ENCODE results near the gene COL4A5. TPM values are rescaled to one million over a fixed set of nuclear protein-coding genes. Genes with fewer than 3 reads are reported as not detected.

The COL4A5 gene
- total and polyA plus RNA-seq, 2 of the 8 experiments (the other 6 are each of a cell fraction or from before 2014, with no cell fraction given): 24.9 to 30.2 TPM

GRCh38 chrX:108666101-108666500 lies 226.5 kb downstream of the COL4A5 start:
- WGBS, 2 experiments (ENCODE audit: extremely low coverage in 1 of 2, insufficient coverage in 1 of 2, insufficient read length in 1 of 2, insufficient replicate concordance in 2 of 2, low coverage in 1 of 2, low lambda C conversion rate in 2 of 2, missing lambda C conversion rate in 1 of 2): 77% methylated on average over 1 of the region's 1 CpG; no CpG with 5 or more reads in 1 of the 2 experiments
- H3K18ac ChIP-seq (ENCODE audit: extremely low read depth, low read length): no peak overlapping the region
- H3K27ac ChIP-seq (ENCODE audit: low read depth, low read length): no peak overlapping the region
- H2BK15ac ChIP-seq (ENCODE audit: low read length): no peak overlapping the region
- no peak overlapping the region for H2AK5ac ChIP-seq (ENCODE audit: low read depth, low read length)
- no peaks in the 10 kb centered on the region; a peak in 1 of 8 replicates for H3K36me3 ChIP-seq (ENCODE audit: control insufficient read depth in 2 of 4, insufficient read depth in 4 of 4, low read length in 3 of 4)
- H4K8ac ChIP-seq (ENCODE audit: extremely low read depth, insufficient read depth, low read length): no peak overlapping the region
- H3K4ac ChIP-seq (replicated peaks; ENCODE audit: insufficient read length, low read depth, low read length): no peak overlapping the region
- H2AFZ ChIP-seq (ENCODE audit: low read length): no peak overlapping the region
- no peaks in the 10 kb centered on the region for H4K20me1 ChIP-seq (replicated peaks in 1 of 2; ENCODE audit: control insufficient read depth in 1 of 2, insufficient read depth in 2 of 2, low read length in 2 of 2)
- no peak overlapping the region for H3K4me3 ChIP-seq (ENCODE audit: extremely low read depth in 1 of 4, insufficient read depth in 2 of 4, low read depth in 3 of 4, low read length in 4 of 4)
- no peak overlapping the region for H4K5ac ChIP-seq (ENCODE audit: insufficient read length, low read depth, low read length)
- ChIA-PET CTCF (ENCODE audit: partially characterized antibody) (interaction anchor here (0.6 to 1.0 kb wide), 2 partner anchors 9 to 442 kb away, joined by 3 read pairs; no protein-coding TSS in a partner anchor), POLR2A (ENCODE audit: partially characterized antibody) (no interaction called here)
- H4K91ac ChIP-seq (replicated peaks; ENCODE audit: insufficient read length, low read length): no peak overlapping the region
- H3K14ac ChIP-seq (ENCODE audit: insufficient read length): no peak overlapping the region
- no peaks in the 10 kb centered on the region for H3K79me2 ChIP-seq (ENCODE audit: control insufficient read depth in 1 of 2, insufficient read depth in 2 of 2, low read length in 2 of 2)
- no peaks in the 10 kb centered on the region for H3K27me3 ChIP-seq (replicated peaks in 1 of 4; ENCODE audit: control insufficient read depth in 3 of 4, extremely low read depth in 1 of 4, insufficient read depth in 3 of 4, low read length in 3 of 4)
- no peaks in the 10 kb centered on the region for H3K9me3 ChIP-seq (ENCODE audit: insufficient read depth in 2 of 2, low read depth in 1 of 2, low read length in 1 of 2)
- no peak overlapping the region for H3K4me2 ChIP-seq (ENCODE audit: insufficient read depth in 1 of 2, low read depth in 2 of 2, low read length in 2 of 2)
- no peak overlapping the region for H2BK20ac ChIP-seq (ENCODE audit: low read length)
- no peak for FAIRE-seq
- H2BK5ac ChIP-seq (ENCODE audit: low read depth, low read length): no peak overlapping the region
- H3K9ac ChIP-seq (replicated peaks in 1 of 4; ENCODE audit: extremely low read depth in 1 of 4, low read depth in 3 of 4, low read length in 3 of 4): no peak overlapping the region
- no peaks in the 10 kb centered on the region for H3K79me1 ChIP-seq (ENCODE audit: low read depth, low read length)
- no peak overlapping the region for H2BK120ac ChIP-seq (replicated peaks; ENCODE audit: low read depth, low read length)
- H3K23me2 ChIP-seq (ENCODE audit: low read depth, low read length): no peaks in the 10 kb centered on the region
- no peak overlapping the region for H3K23ac ChIP-seq (ENCODE audit: insufficient read length)
- no peak for DNase-seq (ENCODE audit: low read depth in 1 of 2, low spot score in 2 of 2)
- no peak overlapping the region for H2BK12ac ChIP-seq (ENCODE audit: low read depth, low read length)
- no peak overlapping the region for H3K56ac ChIP-seq (replicated peaks; ENCODE audit: insufficient read length, low read depth, low read length)
- no peaks in the 10 kb centered on the region for H3K4me1 ChIP-seq (replicated peaks in 1 of 4; ENCODE audit: control insufficient read depth in 3 of 4, insufficient read depth in 4 of 4, low read length in 3 of 4)
- TF ChIP-seq JUN (IDR thresholded peaks at IDR 0.05; ENCODE audit: low read depth, low read length) (no peak), SAP30 (IDR thresholded peaks at IDR 0.05; ENCODE audit: insufficient read depth, insufficient replicate concordance, low read length) (no peak), BCL11A (IDR thresholded peaks at IDR 0.05; ENCODE audit: low read depth in 2 of 2, low read length in 2 of 2) (no peak), GABPA (IDR thresholded peaks at IDR 0.05; ENCODE audit: borderline replicate concordance, insufficient read depth, low read length) (no peak), TAF7 (optimal IDR thresholded peaks at IDR 0.05; ENCODE audit: borderline replicate concordance, low read depth, low read length) (no peak), NRF1 (IDR thresholded peaks at IDR 0.05; ENCODE audit: low read depth, low read length) (no peak), PHF8 (conservative IDR thresholded peaks at IDR 0.05; ENCODE audit: low read depth, low read length) (no peak), MAFK (IDR thresholded peaks at IDR 0.05; ENCODE audit: low read depth, low read length) (no peak), CHD1 (IDR thresholded peaks at IDR 0.05; ENCODE audit: low read depth, low read length) (no peak), HDAC2 (IDR thresholded peaks at IDR 0.05; ENCODE audit: borderline replicate concordance in 1 of 2, low read depth in 2 of 2, low read length in 2 of 2) (no peak), TCF12 (IDR thresholded peaks at IDR 0.05; ENCODE audit: low read depth, low read length) (no peak), GTF2F1 (IDR thresholded peaks at IDR 0.05; ENCODE audit: borderline replicate concordance, low read depth, low read length) (no peak), RBBP5 (IDR thresholded peaks at IDR 0.05; ENCODE audit: borderline replicate concordance, low read depth, low read length) (no peak), E2F6 (IDR thresholded peaks at IDR 0.05) (no peak)

Data from H1 (cell line).